DOHH2 (cell line): ENCODE results near the gene DTX4.

Experiments used
- CTCF ChIP-seq: fragments of 200-600 bp; sonication (generic); IDR thresholded peaks from one replicate; pipeline ENCODE4 v1.5.1; 2014; ENCODE audit warnings: antibody characterized with exemption, mild to moderate bottlenecking, low read depth, low read length; ENCODE audit not compliant: poor library complexity, severe bottlenecking
- EZH2phosphoT487 ChIP-seq: fragments of 200-600 bp; sonication (generic); IDR thresholded peaks from 2 replicates; pipeline ENCODE4 v1.6.1; 2017; ENCODE audit warnings: borderline replicate concordance, mild to moderate bottlenecking, antibody characterized with exemption, low read length, moderate library complexity, mixed read lengths

DNA sequence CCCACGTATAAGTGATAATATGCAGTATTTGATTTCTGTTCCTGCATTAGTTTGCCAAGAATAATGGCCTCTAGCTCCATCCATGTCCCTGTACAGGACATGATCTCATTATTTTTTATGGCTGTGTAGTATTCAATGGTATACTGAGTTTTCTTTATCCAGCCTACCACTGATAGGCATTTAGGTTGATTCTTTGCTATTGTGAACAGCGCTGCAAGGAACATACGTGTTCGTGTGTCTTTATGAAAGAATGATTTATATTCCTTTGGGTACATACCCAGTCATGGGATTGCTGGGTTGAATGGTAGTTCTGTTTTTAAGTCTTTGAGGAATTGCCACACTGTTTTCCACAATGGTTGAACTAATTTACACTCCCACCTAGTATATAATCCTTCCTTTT, 30.7 kb upstream of the DTX4 start:
- TF ChIP-seq CTCF: no peak
- TF ChIP-seq EZH2phosphoT487: no peak
